GM21825 (cell line): ENCODE results near the gene TGFBR3.

Source experiments
- ATAC-seq: cut with Tn5 transposase; IDR thresholded peaks from one replicate; pipeline ENCODE4 v1.9.1; 2021; ENCODE audit warnings: mild to moderate bottlenecking, moderate library complexity; ENCODE audit not compliant: unreplicated experiment

Gene TGFBR3

GRCh38 chr1:91827459-91828321 is 58.3 kb downstream of the TGFBR3 start:
- ATAC-seq, result no peak

- no peak for ATAC-seq
These were observed 58.9 kb downstream of the TGFBR3 start for GRCh38 chr1:91827087-91827458.

- ATAC-seq, result no peak
These were observed 59.3 kb downstream of the TGFBR3 start for GRCh38 chr1:91826649-91827048.

GRCh38 chr1:91826248-91826647 is 59.7 kb downstream of the TGFBR3 start:
- ATAC-seq, result no peak

- no peak for ATAC-seq
These were observed 64.7 kb downstream of the TGFBR3 start for GRCh38 chr1:91821126-91821868.

GRCh38 chr1:91819038-91819788 is 66.7 kb downstream of the TGFBR3 start:
- no peak for ATAC-seq

- no peak for ATAC-seq
These were observed 67.3 kb downstream of the TGFBR3 start for GRCh38 chr1:91818713-91818975.

- no peak for ATAC-seq
These were observed 68.6 kb downstream of the TGFBR3 start for GRCh38 chr1:91817211-91817905.

GRCh38 chr1:91816031-91816430 is 69.9 kb downstream of the TGFBR3 start:
- ATAC-seq, result no peak

- no peak for ATAC-seq
These were observed 71.5 kb downstream of the TGFBR3 start for GRCh38 chr1:91814448-91814847.

- no peak for ATAC-seq
These were observed 72.1 kb downstream of the TGFBR3 start for GRCh38 chr1:91813813-91814212.

- no peak for ATAC-seq
These were observed 74.5 kb downstream of the TGFBR3 start for GRCh38 chr1:91811363-91812025.

GRCh38 chr1:91809317-91809716 is 76.6 kb downstream of the TGFBR3 start:
- ATAC-seq, result no peak

- ATAC-seq, result no peak
These were observed 77.9 kb downstream of the TGFBR3 start for GRCh38 chr1:91807921-91808620.

GRCh38 chr1:91806769-91807700 is 78.9 kb downstream of the TGFBR3 start:
- no peak for ATAC-seq

- ATAC-seq, result no peak
These were observed 79.7 kb downstream of the TGFBR3 start for GRCh38 chr1:91806181-91806768.

- no peak for ATAC-seq
These were observed 80.6 kb downstream of the TGFBR3 start for GRCh38 chr1:91805311-91805801.

- ATAC-seq, result no peak
These were observed 81.4 kb downstream of the TGFBR3 start for GRCh38 chr1:91804546-91805023.
